ENCODE data around the gene PLCD1.

- TF ChIP-seq CTCF (IDR thresholded peaks at IDR 0.05) (peak; percentile 64 to 87 (median 81)), EP300 (IDR thresholded peaks at IDR 0.05) (no peak), POLR2A (IDR thresholded peaks at IDR 0.05) (no peak), POLR2AphosphoS5 (IDR thresholded peaks at IDR 0.05) (no peak)
These were observed 55.0 kb downstream of the PLCD1 start for GRCh38 chr3:37974121-37975083.
